Cardiac fibroblast (primary cell): ENCODE measurements around the gene EMC10.

Source experiments
- DNase-seq, 2 donors: peaks; one replicate each; pipeline versions ENCODE4 v3.0.0 to v3.0.0-alpha.2; 2010; ENCODE audit warnings: low read depth in 2 of 2
- H3K4me3 ChIP-seq, 2 donors: replicated peaks in 1 of 2; 1 replicate in 1 of 2; 2 replicates in 1 of 2; pipeline ENCODE4 v1.5.1; 2011; ENCODE audit warnings: low read depth in 2 of 2, low read length in 2 of 2, mild to moderate bottlenecking in 2 of 2, moderate library complexity in 1 of 2
- CTCF ChIP-seq: IDR thresholded peaks from one replicate; pipeline ENCODE4 v1.5.1; 2011; ENCODE audit warnings: low read depth, mild to moderate bottlenecking, low read length, inconsistent platforms

Gene EMC10

GRCh38 chr19:50510700-50511068 lies 34.4 kb downstream of the EMC10 start:
- DNase-seq: peak in 1 of 2 donors; percentile 17
- TF ChIP-seq CTCF: no peak
- H3K4me3 ChIP-seq: peak overlapping the region; percentile 79 to 84

DNA sequence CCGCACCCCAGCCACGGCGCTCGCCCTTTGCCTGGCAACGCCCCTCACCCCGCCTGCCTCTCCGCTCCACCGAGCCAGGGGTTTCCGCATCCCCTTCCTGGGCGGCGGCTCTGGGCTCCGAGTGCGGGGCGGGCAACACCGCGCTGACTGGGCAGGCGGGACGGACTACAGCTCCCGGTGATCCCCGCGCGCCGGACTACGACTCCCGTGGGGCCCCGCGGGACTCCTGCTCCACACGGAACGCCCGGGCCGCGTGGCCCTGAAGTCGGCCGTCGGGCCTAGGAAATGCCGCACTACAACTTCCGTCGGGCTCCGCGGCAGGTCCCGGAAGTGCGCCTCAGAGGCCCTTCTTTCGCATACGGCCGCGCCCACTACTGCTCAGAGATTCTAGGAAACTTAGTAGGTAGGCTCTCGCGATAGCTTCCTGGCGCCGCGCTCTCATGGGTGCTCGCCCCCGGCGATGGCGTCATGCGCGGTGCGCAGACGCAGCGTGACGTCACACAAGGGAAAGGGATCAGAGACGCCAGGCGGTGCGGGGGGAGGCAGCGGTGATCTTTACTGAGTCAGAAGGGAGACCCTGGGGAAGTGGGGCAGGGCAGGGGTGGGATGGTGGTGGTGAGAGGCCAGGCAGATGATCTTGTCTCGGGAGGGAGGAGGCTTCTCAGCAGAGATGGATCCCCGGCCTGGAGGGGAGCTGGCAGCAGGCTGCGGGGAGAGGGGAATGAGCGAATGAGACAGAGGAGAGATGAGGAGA lies 34.9 kb downstream of the EMC10 start, which contains the start of gene JOSD2:
Gene JOSD2 (minus strand): TSS at position 123 of the 754 bp plus-strand sequence. CDS start 760 bp downstream, outside the sequence.
- peak; percentile 100 for DNase-seq
- peak within 1 kb of the TSS; percentile 79 to 84 for H3K4me3 ChIP-seq
- TF ChIP-seq CTCF: no peak

- H3K4me3 ChIP-seq: peak overlapping the region in 1 of 2 donors; percentile 69
- TF ChIP-seq CTCF: no peak
Measured at GRCh38 chr19:50512112-50512998, 36.0 kb downstream of the EMC10 start.

DNA sequence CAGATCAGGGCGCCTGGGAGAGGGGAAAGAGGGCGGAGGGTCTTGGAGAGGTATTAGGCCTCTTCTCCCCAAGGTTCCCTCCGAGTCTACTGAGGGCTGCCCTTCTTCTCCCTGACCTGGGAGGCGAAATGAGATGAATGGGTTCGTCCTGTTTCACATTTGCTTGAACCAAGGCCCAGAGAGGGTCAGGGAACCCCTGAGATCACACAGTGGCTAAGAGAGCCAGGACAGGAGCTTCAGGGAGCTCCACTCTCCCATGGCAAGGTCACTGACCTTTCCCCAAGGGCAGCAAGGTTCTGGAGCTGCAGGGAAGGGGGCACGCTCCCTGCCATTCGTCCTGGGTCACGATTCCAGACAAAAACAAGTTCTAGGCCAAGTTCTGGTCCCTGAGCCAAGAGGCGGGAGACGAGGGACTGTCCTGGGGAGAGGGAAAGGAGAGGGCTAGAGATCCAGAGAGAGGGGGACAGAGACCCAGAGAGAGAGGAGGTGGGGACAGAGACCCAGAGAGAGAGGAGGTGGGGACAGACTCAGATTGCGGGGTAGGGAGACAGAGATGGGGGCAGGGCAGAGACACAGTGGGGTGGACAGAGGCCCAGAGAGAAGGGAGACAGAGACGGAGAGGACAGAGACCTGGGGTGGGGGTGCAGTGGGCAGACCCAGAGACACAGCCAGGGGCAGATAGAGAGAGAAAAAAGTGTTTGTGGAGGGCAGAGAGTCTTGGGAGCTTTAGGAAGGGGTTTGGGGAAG lies 36.9 kb downstream of the EMC10 start:
- no peak overlapping the region for H3K4me3 ChIP-seq
- no peak for TF ChIP-seq CTCF
- no peak for DNase-seq

More at GRCh38 chr19:50512112-50512998, 36.0 kb downstream of the EMC10 start:
- DNase-seq: no peak

DNA sequence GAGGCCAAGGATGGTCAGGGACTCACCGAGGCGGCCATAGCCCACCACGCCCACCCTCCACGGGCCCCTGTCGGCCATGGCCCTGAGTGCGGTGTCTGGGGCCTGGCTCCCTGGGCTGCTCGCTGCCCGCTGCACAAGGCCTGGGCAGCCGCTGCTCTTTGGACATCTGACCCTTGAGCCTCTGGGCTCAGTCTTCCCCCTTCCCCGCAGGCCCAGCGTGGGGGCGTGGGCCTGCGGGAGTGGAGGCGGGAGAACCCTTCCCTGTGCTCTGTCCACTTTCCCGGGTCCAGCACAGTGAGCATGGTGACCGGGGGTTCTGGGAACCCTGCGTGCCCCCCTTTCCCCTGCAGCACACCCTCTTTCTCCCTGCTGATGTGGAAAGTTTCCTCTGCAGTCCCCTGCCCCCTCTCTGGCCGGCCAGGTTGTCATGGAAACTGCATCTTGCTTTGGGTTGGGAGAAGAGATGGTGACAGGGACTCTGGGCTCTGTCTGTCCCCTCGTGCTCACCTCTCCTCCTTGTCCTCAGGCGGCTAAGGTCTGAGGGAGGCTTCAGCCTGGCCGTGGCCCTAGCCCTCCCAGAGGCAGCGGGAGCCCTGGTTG lies 37.5 kb downstream of the EMC10 start, which contains the start of gene ASPDH:
Gene ASPDH (minus strand): TSS at position 168 of the 600 bp plus-strand sequence. CDS start 90 bp downstream, at position 78.
- no peak within 1 kb of the TSS for H3K4me3 ChIP-seq
- no peak for TF ChIP-seq CTCF
- no peak for DNase-seq
